ENCODE data around the gene NAV1. TPM values are rescaled to one million over a fixed set of nuclear protein-coding genes. Genes with fewer than 3 reads are reported as not detected.
"Not testable (repeated sequence)": the region's sequence is repeated elsewhere in the genome, so short reads cannot be mapped to it uniquely, and the experiment has no call there.

Gene NAV1
- total and polyA plus RNA-seq, 2 donors, result 19.0 to 27.5 TPM

GRCh38 chr1:201508809-201509208 lies 30.1 kb upstream of the NAV1 start:
- WGBS, result 57% methylated on average over 2 of the region's 2 CpGs
- no peak for DNase-seq (ENCODE audit: extremely low spot score)
- Histone ChIP-seq H3K27ac (ENCODE audit: low read depth) (peak overlapping the region; percentile 32), H3K36me3 (ENCODE audit: insufficient read depth) (no peaks in the 10 kb centered on the region), H3K4me1 (ENCODE audit: insufficient read depth) (no peaks in the 10 kb centered on the region), H3K4me3 (ENCODE audit: low read depth, low read length) (no peak overlapping the region)

GRCh38 chr1:201509601-201510374 lies 29.1 kb upstream of the NAV1 start:
- DNase-seq (ENCODE audit: extremely low spot score), result no peak
- no peak overlapping the region for H3K27ac ChIP-seq (ENCODE audit: low read depth)
- no peaks in the 10 kb centered on the region for H3K36me3 ChIP-seq (ENCODE audit: insufficient read depth)
- WGBS, result 100% methylated on average over 2 of the region's 2 CpGs
- no peaks in the 10 kb centered on the region for H3K4me1 ChIP-seq (ENCODE audit: insufficient read depth)
- H3K4me3 ChIP-seq (ENCODE audit: low read depth, low read length), result no peak overlapping the region

GRCh38 chr1:201510734-201511133 lies 28.2 kb upstream of the NAV1 start:
- H3K27ac ChIP-seq (ENCODE audit: low read depth), result no peak overlapping the region
- 100% methylated on average over 1 of the region's 1 CpG for WGBS

GRCh38 chr1:201511396-201511940 lies 27.5 kb upstream of the NAV1 start:
- H3K4me1 ChIP-seq (ENCODE audit: insufficient read depth), result no peaks in the 10 kb centered on the region
- no peaks in the 10 kb centered on the region for H3K36me3 ChIP-seq (ENCODE audit: insufficient read depth)
- 77% methylated on average over 6 of the region's 6 CpGs for WGBS
- no peak overlapping the region for H3K27ac ChIP-seq (ENCODE audit: low read depth)
- H3K4me3 ChIP-seq (ENCODE audit: low read depth, low read length), result no peak overlapping the region
- no peak for DNase-seq (ENCODE audit: extremely low spot score)

More at GRCh38 chr1:201510734-201511133, 28.2 kb upstream of the NAV1 start:
- H3K4me1 ChIP-seq (ENCODE audit: insufficient read depth), result no peaks in the 10 kb centered on the region
- no peaks in the 10 kb centered on the region for H3K36me3 ChIP-seq (ENCODE audit: insufficient read depth)
- no peak overlapping the region for H3K4me3 ChIP-seq (ENCODE audit: low read depth, low read length)
- no peak for DNase-seq (ENCODE audit: extremely low spot score)

- Histone ChIP-seq H3K4me3 (ENCODE audit: low read depth, low read length) (no peak overlapping the region), H3K4me1 (ENCODE audit: insufficient read depth) (no peaks in the 10 kb centered on the region), H3K36me3 (ENCODE audit: insufficient read depth) (no peaks in the 10 kb centered on the region), H3K27ac (ENCODE audit: low read depth) (peak overlapping the region; percentile 57)
- DNase-seq (ENCODE audit: extremely low spot score), result no peak
- WGBS, result 12% methylated on average over 6 of the region's 6 CpGs
These were observed 26.9 kb upstream of the NAV1 start for GRCh38 chr1:201511941-201512539.

GRCh38 chr1:201513498-201514243 lies 25.3 kb upstream of the NAV1 start:
- Histone ChIP-seq H3K4me1 (ENCODE audit: insufficient read depth) (no peaks in the 10 kb centered on the region), H3K27ac (ENCODE audit: low read depth) (no peak overlapping the region), H3K36me3 (ENCODE audit: insufficient read depth) (no peaks in the 10 kb centered on the region), H3K4me3 (ENCODE audit: low read depth, low read length) (no peak overlapping the region)
- WGBS, result 82% methylated on average over 6 of the region's 6 CpGs
- DNase-seq (ENCODE audit: extremely low spot score), result no peak

GRCh38 chr1:201514466-201514865 lies 24.5 kb upstream of the NAV1 start:
- no peak overlapping the region for H3K27ac ChIP-seq (ENCODE audit: low read depth)
- DNase-seq (ENCODE audit: extremely low spot score), result no peak
- H3K4me3 ChIP-seq (ENCODE audit: low read depth, low read length), result no peak overlapping the region
- no peaks in the 10 kb centered on the region for H3K36me3 ChIP-seq (ENCODE audit: insufficient read depth)
- 98% methylated on average over 2 of the region's 2 CpGs for WGBS
- no peaks in the 10 kb centered on the region for H3K4me1 ChIP-seq (ENCODE audit: insufficient read depth)

- Histone ChIP-seq H3K36me3 (ENCODE audit: insufficient read depth) (no peaks in the 10 kb centered on the region), H3K27ac (ENCODE audit: low read depth) (no peak overlapping the region), H3K4me3 (ENCODE audit: low read depth, low read length) (no peak overlapping the region), H3K4me1 (ENCODE audit: insufficient read depth) (no peaks in the 10 kb centered on the region)
- WGBS, result 83% methylated on average over 9 of the region's 9 CpGs
- no peak for DNase-seq (ENCODE audit: extremely low spot score)
These were observed 23.7 kb upstream of the NAV1 start for GRCh38 chr1:201515062-201515750.

- no peaks in the 10 kb centered on the region for H3K4me1 ChIP-seq (ENCODE audit: insufficient read depth)
- H3K36me3 ChIP-seq (ENCODE audit: insufficient read depth), result no peaks in the 10 kb centered on the region
- H3K27ac ChIP-seq (ENCODE audit: low read depth), result no peak overlapping the region
- WGBS, result 98% methylated on average over 1 of the region's 1 CpG
- no peak for DNase-seq (ENCODE audit: extremely low spot score)
- H3K4me3 ChIP-seq (ENCODE audit: low read depth, low read length), result no peak overlapping the region
These were observed 23.0 kb upstream of the NAV1 start for GRCh38 chr1:201515895-201516294.

- no peaks in the 10 kb centered on the region for H3K36me3 ChIP-seq (ENCODE audit: insufficient read depth)
- H3K4me1 ChIP-seq (ENCODE audit: insufficient read depth), result no peaks in the 10 kb centered on the region
- no peak for DNase-seq (ENCODE audit: extremely low spot score)
- H3K27ac ChIP-seq (ENCODE audit: low read depth), result no peak overlapping the region
- no peak overlapping the region for H3K4me3 ChIP-seq (ENCODE audit: low read depth, low read length)
- 93% methylated on average over 2 of the region's 2 CpGs for WGBS
These were observed 22.3 kb upstream of the NAV1 start for GRCh38 chr1:201516511-201517127.

GRCh38 chr1:201517631-201518030 lies 21.3 kb upstream of the NAV1 start:
- whole genome bisulfite sequencing, result 71% methylated on average over 7 of the region's 7 CpGs
- Histone ChIP-seq H3K27ac (ENCODE audit: low read depth) (no peak overlapping the region), H3K36me3 (ENCODE audit: insufficient read depth) (no peaks in the 10 kb centered on the region), H3K4me3 (ENCODE audit: low read depth, low read length) (no peak overlapping the region), H3K4me1 (ENCODE audit: insufficient read depth) (no peaks in the 10 kb centered on the region)
- DNase-seq (ENCODE audit: extremely low spot score), result no peak

- no peak for DNase-seq (ENCODE audit: extremely low spot score)
- Histone ChIP-seq H3K36me3 (ENCODE audit: insufficient read depth) (no peaks in the 10 kb centered on the region), H3K4me1 (ENCODE audit: insufficient read depth) (no peaks in the 10 kb centered on the region), H3K4me3 (ENCODE audit: low read depth, low read length) (no peak overlapping the region), H3K27ac (ENCODE audit: low read depth) (no peak overlapping the region)
- WGBS, result 83% methylated on average over 5 of the region's 5 CpGs
These were observed 20.9 kb upstream of the NAV1 start for GRCh38 chr1:201518071-201518470.

- H3K27ac ChIP-seq (ENCODE audit: low read depth); H3K36me3 ChIP-seq (ENCODE audit: insufficient read depth); H3K4me3 ChIP-seq (ENCODE audit: low read depth, low read length); H3K4me1 ChIP-seq (ENCODE audit: insufficient read depth); DNase-seq (ENCODE audit: extremely low spot score): not testable (repeated sequence)
- 77% methylated on average over 14 of the region's 14 CpGs for WGBS
These were observed 18.8 kb upstream of the NAV1 start for GRCh38 chr1:201520046-201520575.
